ENCODE results near the gene PDE4D.

DNA sequence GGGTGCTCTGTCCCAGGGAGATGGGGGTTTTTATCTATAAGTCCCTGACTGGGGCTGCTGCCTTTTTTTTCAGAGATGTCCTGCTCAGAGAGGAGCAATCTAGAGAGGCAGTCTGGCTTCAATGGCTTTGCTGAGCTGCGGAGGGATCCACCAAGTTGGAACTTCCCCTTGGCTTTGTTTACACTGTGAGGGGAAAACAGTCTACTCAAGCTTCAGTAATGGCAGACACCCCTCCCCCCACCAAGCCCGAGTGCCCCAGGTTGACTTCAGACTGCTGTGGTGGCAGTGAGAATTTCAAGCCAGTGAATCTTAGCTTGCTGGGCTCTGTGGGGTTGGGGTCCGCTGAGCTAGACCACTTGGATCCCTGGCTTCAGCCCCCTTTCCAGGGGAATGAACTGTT, 934.8 kb downstream of the PDE4D start:
- TF ChIP-seq CTCF (conservative IDR thresholded peaks at IDR 0.05; ENCODE audit: low read depth, low read length), result no peak
- TF ChIP-seq MXI1 (IDR thresholded peaks at IDR 0.05; ENCODE audit: borderline replicate concordance, low read depth, low read length), result no peak

Measured in IMR-90 (cell line).